GM06990 (cell line): Measurements from ENCODE around the gene PIGN.

ENCODE experiments used
- DNase-seq: peaks from one replicate; pipeline ENCODE4 v3.0.0-alpha.2; 2011; ENCODE audit not compliant: insufficient read length; ENCODE audit errors: extremely low read depth
- H3K27me3 ChIP-seq: replicated peaks from 2 replicates; pipeline ENCODE4 v1.6.0; 2011; ENCODE audit warnings: low read length; ENCODE audit not compliant: control insufficient read depth, insufficient read depth
- H3K36me3 ChIP-seq: 2 replicates; pipeline ENCODE4 v1.5.1; 2011; ENCODE audit warnings: low read length; ENCODE audit not compliant: control insufficient read depth, insufficient read depth
- H3K4me3 ChIP-seq: replicated peaks from 2 replicates; pipeline ENCODE4 v1.5.1; 2011; ENCODE audit warnings: low read depth, mild to moderate bottlenecking, control low read depth, low read length
- TF ChIP-seq, protein P1 (sequence below): IDR thresholded peaks from 2 replicates; pipeline ENCODE4 v1.5.1; 2011; ENCODE audit warnings: low read length, control low read depth, mild to moderate bottlenecking, inconsistent platforms; ENCODE audit not compliant: insufficient read depth, poor library complexity, severe bottlenecking

Gene PIGN

DNA sequence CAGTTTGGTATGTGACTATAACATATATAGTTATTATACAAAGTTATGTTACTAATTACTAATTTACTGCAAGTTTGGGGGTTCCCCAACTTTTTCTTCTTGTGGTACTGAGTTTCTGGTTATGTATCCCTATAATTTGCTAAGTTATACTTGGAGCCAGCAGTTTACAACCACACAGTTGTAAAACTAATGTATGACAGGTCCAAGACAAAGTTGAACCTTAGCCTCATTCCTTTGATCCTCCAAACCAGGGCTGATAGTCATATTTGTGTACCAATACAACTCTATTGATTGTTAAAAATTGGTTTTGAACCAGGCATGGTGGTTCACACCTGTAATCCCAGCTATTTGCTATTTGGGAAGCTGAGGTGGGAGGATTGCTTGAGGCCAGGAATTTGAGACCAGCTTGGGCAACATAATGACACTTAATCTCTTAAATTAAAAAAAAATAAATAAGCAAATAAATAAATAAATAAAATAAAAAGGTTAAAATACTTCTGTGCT, 24.5 kb upstream of the PIGN start:
- no peak overlapping the region for H3K4me3 ChIP-seq
- H3K27me3 ChIP-seq = no peaks in the 10 kb centered on the region
- DNase-seq = no peak
- TF ChIP-seq, protein P1, sequence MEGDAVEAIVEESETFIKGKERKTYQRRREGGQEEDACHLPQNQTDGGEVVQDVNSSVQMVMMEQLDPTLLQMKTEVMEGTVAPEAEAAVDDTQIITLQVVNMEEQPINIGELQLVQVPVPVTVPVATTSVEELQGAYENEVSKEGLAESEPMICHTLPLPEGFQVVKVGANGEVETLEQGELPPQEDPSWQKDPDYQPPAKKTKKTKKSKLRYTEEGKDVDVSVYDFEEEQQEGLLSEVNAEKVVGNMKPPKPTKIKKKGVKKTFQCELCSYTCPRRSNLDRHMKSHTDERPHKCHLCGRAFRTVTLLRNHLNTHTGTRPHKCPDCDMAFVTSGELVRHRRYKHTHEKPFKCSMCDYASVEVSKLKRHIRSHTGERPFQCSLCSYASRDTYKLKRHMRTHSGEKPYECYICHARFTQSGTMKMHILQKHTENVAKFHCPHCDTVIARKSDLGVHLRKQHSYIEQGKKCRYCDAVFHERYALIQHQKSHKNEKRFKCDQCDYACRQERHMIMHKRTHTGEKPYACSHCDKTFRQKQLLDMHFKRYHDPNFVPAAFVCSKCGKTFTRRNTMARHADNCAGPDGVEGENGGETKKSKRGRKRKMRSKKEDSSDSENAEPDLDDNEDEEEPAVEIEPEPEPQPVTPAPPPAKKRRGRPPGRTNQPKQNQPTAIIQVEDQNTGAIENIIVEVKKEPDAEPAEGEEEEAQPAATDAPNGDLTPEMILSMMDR = no peak
- H3K36me3 ChIP-seq = peaks cover 8% of the 10 kb centered on the region

DNA sequence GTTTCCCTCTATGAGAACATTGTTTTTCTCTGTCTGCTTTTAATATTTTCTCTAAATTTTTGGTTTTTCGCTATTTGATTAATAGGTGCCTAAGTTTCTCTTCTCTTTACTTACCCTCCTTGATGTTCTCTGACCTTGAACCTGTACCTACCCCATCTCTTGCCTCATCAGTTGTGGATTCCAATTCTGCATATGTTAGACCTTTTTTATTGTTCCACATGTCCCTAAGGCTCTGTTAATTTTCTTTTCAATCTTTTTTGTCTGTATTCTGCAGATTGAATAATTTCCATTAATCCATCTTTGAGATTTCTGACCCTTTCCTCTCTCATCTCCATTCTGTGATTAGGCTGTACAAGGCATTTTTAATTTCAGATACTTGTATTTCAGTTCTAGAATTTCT, 23.3 kb upstream of the PIGN start:
- no peak for DNase-seq
- Histone ChIP-seq H3K27me3 (no peaks in the 10 kb centered on the region), H3K36me3 (peaks cover 8% of the 10 kb centered on the region), H3K4me3 (no peak overlapping the region)
- TF ChIP-seq, protein P1 = no peak

DNA sequence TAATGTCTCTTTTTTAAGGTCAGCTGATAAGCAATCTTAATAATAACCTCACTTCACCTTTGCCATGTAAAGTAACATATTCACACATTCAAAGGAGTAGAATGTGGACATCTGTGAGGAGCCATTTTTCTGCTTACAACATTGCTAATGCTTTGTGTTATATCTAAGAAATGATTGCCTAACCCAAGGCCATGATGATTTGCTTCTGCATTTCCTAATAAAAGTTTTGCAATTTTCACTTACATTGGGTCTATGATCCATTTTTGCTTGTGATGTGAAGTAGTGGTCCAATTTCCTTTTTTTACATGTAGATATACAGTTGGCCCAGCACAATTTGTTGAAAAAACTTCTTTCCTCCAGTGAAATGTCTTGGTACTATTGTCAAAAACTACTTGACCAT, 22.2 kb upstream of the PIGN start:
- no peak overlapping the region for H3K4me3 ChIP-seq
- no peaks in the 10 kb centered on the region for H3K27me3 ChIP-seq
- no peak for DNase-seq
- H3K36me3 ChIP-seq = peaks cover 2% of the 10 kb centered on the region
- TF ChIP-seq, protein P1 = no peak

DNA sequence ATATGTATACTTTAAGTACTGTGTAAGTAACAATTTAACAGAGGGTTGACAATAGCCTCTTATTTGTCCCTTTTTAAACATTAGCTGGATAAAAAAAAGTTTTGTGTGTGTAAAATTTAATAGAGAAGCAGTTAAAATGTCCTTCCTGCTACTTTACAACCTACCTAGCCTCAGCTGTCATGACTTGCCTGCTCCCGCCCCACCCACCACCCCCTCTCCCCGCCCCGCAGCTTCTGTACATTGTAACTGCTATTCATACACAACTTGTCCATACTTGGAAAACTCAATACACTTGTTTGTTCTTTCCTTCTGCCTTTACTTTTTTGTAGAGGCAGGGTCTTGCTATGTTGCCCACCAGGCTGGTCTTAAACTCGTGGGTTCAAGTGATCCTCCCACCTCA, 19.7 kb upstream of the PIGN start:
- TF ChIP-seq, protein P1 = no peak

DNA sequence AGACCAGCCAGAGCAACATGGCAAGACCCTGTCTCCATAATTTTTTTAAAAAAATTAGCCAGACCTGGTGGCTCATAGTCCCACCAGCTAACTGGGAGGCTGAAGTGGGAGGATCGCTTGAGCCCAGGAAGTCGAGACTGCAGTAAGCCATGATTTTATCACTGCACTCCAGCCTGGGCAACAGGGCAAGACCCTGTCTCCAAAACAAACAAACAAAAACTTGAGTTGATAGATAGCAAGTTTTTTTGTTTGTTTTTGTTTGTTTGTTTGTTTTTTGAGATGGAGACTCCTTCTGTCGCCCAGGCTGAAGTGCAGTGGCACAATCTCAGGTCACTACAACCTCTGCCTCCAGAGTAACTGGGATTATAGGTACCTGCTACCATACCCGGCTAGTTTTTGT, 19.0 kb upstream of the PIGN start:
- no peak overlapping the region for H3K4me3 ChIP-seq
- DNase-seq = no peak
- H3K27me3 ChIP-seq = no peaks in the 10 kb centered on the region
- TF ChIP-seq, protein P1 = no peak
- H3K36me3 ChIP-seq = no peaks in the 10 kb centered on the region; the same call in 1 of the 2 replicates

More for the DNA sequence above, 19.7 kb upstream of the PIGN start:
- no peak for DNase-seq
- Histone ChIP-seq H3K27me3 (no peaks in the 10 kb centered on the region), H3K36me3 (no peaks in the 10 kb centered on the region; the same call in 1 of the 2 replicates), H3K4me3 (no peak overlapping the region)

DNA sequence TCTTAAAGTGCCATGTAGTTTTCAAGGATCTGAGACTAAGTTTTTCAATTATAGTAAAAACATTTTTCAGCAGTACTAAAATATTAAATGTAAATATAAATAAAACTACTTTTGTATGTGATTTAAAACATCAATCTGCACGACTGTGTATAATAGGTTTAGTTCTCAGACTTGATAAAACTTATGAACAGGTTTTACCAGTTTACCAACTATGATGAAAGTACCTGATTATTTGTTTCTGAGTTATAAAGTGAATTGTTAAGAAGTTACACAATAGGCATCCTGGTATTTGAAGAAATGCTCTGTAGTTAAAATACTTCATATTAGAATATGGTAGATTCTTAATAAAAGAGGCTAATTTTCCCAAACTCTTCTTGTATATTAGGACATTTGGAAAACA, 15.0 kb upstream of the PIGN start:
- no peaks in the 10 kb centered on the region; the same call in none of the 2 replicates for H3K36me3 ChIP-seq
- H3K4me3 ChIP-seq = no peak overlapping the region
- TF ChIP-seq, protein P1 = no peak
- no peak for DNase-seq
- H3K27me3 ChIP-seq = no peaks in the 10 kb centered on the region
